Trophoblast cell (in vitro differentiated cells and primary cell): ENCODE results near the gene HORMAD1.

Source experiments
- DNase-seq, 2 donors: peaks; one replicate each; pipeline ENCODE4 v3.0.0-alpha.2; 2016
- H2AFZ ChIP-seq: 2 replicates; pipeline ENCODE4 v1.6.1; 2013; ENCODE audit warnings: low read length, moderate library complexity, mild to moderate bottlenecking; ENCODE audit not compliant: insufficient read depth, poor library complexity
- H2AK5ac ChIP-seq: 2 replicates; pipeline ENCODE4 v1.6.1; 2013; ENCODE audit warnings: mild to moderate bottlenecking, low read length
- H2BK120ac ChIP-seq: 2 replicates; pipeline ENCODE4 v1.6.1; 2013; ENCODE audit warnings: low read length, mild to moderate bottlenecking, moderate library complexity; ENCODE audit not compliant: insufficient read depth, poor library complexity
- H2BK12ac ChIP-seq: 2 replicates; pipeline ENCODE4 v1.6.1; 2013; ENCODE audit warnings: mild to moderate bottlenecking, low read length, moderate library complexity
- H2BK5ac ChIP-seq: 2 replicates; pipeline ENCODE4 v1.6.1; 2013; ENCODE audit warnings: low read length, low read depth, moderate library complexity, mild to moderate bottlenecking; ENCODE audit not compliant: poor library complexity
- H3K14ac ChIP-seq: 2 replicates; pipeline ENCODE4 v1.6.1; 2013; ENCODE audit warnings: mild to moderate bottlenecking, low read length
- H3K18ac ChIP-seq: 2 replicates; pipeline ENCODE4 v1.6.1; 2013; ENCODE audit warnings: mild to moderate bottlenecking, low read length
- H3K23ac ChIP-seq: 2 replicates; pipeline ENCODE4 v1.6.1; 2013; ENCODE audit warnings: low read length
- H3K27ac ChIP-seq: 2 replicates; pipeline ENCODE4 v1.5.1; 2013; ENCODE audit warnings: low read depth, mild to moderate bottlenecking, inconsistent platforms, low read length, moderate library complexity
- H3K27me3 ChIP-seq: 2 replicates; pipeline ENCODE4 v1.6.1; 2013; ENCODE audit warnings: inconsistent platforms, mild to moderate bottlenecking, low read length, moderate library complexity; ENCODE audit not compliant: insufficient read depth
- H3K36me3 ChIP-seq, 2 experiments: 1 replicate in 1 of 2; 2 replicates in 1 of 2; pipeline ENCODE4 v1.6.1; 2013; ENCODE audit warnings: low read length in 2 of 2, mild to moderate bottlenecking in 2 of 2, moderate library complexity in 1 of 2; ENCODE audit not compliant: insufficient read depth in 2 of 2, control insufficient read depth in 1 of 2
- H3K4ac ChIP-seq: 2 replicates; pipeline ENCODE4 v1.6.1; 2013; ENCODE audit warnings: low read depth, mild to moderate bottlenecking, low read length, moderate library complexity
- H3K4me1 ChIP-seq, 2 experiments: 1 replicate in 1 of 2; 2 replicates in 1 of 2; pipeline ENCODE4 v1.6.1; 2013; ENCODE audit warnings: low read length in 2 of 2, mild to moderate bottlenecking in 2 of 2, moderate library complexity in 1 of 2; ENCODE audit not compliant: insufficient read depth in 2 of 2, control insufficient read depth in 1 of 2
- H3K4me2 ChIP-seq: 2 replicates; pipeline ENCODE4 v1.6.1; 2013; ENCODE audit warnings: inconsistent platforms, mild to moderate bottlenecking, low read length, moderate library complexity
- H3K4me3 ChIP-seq: 2 replicates; pipeline ENCODE4 v1.5.1; 2013; ENCODE audit warnings: mild to moderate bottlenecking, low read depth, low read length, inconsistent platforms
- H3K79me1 ChIP-seq: one replicate; pipeline ENCODE4 v1.6.1; 2013; ENCODE audit warnings: low read length
- H3K79me2 ChIP-seq: 2 replicates; pipeline ENCODE4 v1.6.1; 2013; ENCODE audit warnings: low read length, mild to moderate bottlenecking; ENCODE audit not compliant: control insufficient read depth, insufficient read depth, poor library complexity
- H3K9ac ChIP-seq: 2 replicates; pipeline ENCODE4 v1.6.1; 2013; ENCODE audit warnings: mild to moderate bottlenecking, low read length
- H3K9me3 ChIP-seq: 2 replicates; pipeline ENCODE4 v1.6.1; 2013; ENCODE audit warnings: low read depth, mild to moderate bottlenecking, control low read depth, inconsistent platforms, low read length; ENCODE audit not compliant: insufficient read depth
- H4K12ac ChIP-seq: 2 replicates; pipeline ENCODE4 v1.6.1; 2013; ENCODE audit warnings: low read depth, mild to moderate bottlenecking, low read length, moderate library complexity
- H4K8ac ChIP-seq: 2 replicates; pipeline ENCODE4 v1.6.1; 2013; ENCODE audit warnings: low read depth, mild to moderate bottlenecking, low read length, moderate library complexity
- H4K91ac ChIP-seq: one replicate; pipeline ENCODE4 v1.6.1; 2013; ENCODE audit warnings: low read depth, mild to moderate bottlenecking, low read length, moderate library complexity
- WGBS: extraction: QIAGEN DNeasy Blood & Tissue Kit; methylation state at CpG from one replicate; pipeline ENCODE4 v1.1.7; 2013; ENCODE audit warnings: missing lambda C conversion rate; ENCODE audit not compliant: insufficient read length, insufficient coverage; ENCODE audit errors: extremely low coverage; 5-methylcytosine and 5-hydroxymethylcytosine counted together

HORMAD1 gene

GRCh38 chr1:150748878-150749719 lies 28.4 kb upstream of the HORMAD1 start:
- Histone ChIP-seq H2AFZ (no peak overlapping the region), H2BK120ac (no peak overlapping the region), H4K12ac (no peak overlapping the region), H3K79me1 (no peaks in the 10 kb centered on the region), H4K91ac (no peak overlapping the region), H2AK5ac (no peak overlapping the region), H3K9ac (no peak overlapping the region), H3K9me3 (no peaks in the 10 kb centered on the region), H3K27ac (no peak overlapping the region), H3K23ac (no peak overlapping the region), H3K27me3 (no peaks in the 10 kb centered on the region), H3K79me2 (no peaks in the 10 kb centered on the region), H3K4ac (no peak overlapping the region), H3K4me3 (no peak overlapping the region), H2BK12ac (no peak overlapping the region), H3K18ac (no peak overlapping the region), H3K4me1 (no peaks in the 10 kb centered on the region), H3K4me2 (no peak overlapping the region), H4K8ac (no peak overlapping the region), H2BK5ac (no peak overlapping the region), H3K14ac (no peak overlapping the region), H3K36me3 (no peaks in the 10 kb centered on the region)
- no peak for DNase-seq
- WGBS, result no CpG with 5 or more reads among the region's 12 CpGs

GRCh38 chr1:150730130-150730721 lies 9.5 kb upstream of the HORMAD1 start:
- H3K27ac ChIP-seq, result no peak overlapping the region
- H2AK5ac ChIP-seq, result no peak overlapping the region
- no peak overlapping the region for H3K14ac ChIP-seq
- no peak overlapping the region for H3K4me2 ChIP-seq
- H3K9ac ChIP-seq, result no peak overlapping the region
- WGBS, result no CpG with 5 or more reads among the region's 3 CpGs
- no peaks in the 10 kb centered on the region for H3K79me2 ChIP-seq
- H4K12ac ChIP-seq, result no peak overlapping the region
- H3K9me3 ChIP-seq, result no peaks in the 10 kb centered on the region
- H2BK12ac ChIP-seq, result no peak overlapping the region
- H3K18ac ChIP-seq, result no peak overlapping the region
- no peak overlapping the region for H2BK5ac ChIP-seq
- H3K23ac ChIP-seq, result no peak overlapping the region
- H3K4ac ChIP-seq, result no peak overlapping the region
- H3K27me3 ChIP-seq, result no peaks in the 10 kb centered on the region
- H4K91ac ChIP-seq, result no peak overlapping the region
- no peak overlapping the region for H2AFZ ChIP-seq
- H4K8ac ChIP-seq, result no peak overlapping the region
- H3K4me3 ChIP-seq, result no peak overlapping the region
- H3K36me3 ChIP-seq, result no peaks in the 10 kb centered on the region
- H3K79me1 ChIP-seq, result no peaks in the 10 kb centered on the region
- no peak overlapping the region for H2BK120ac ChIP-seq
- no peak for DNase-seq
- H3K4me1 ChIP-seq, result no peaks in the 10 kb centered on the region

- H2BK12ac ChIP-seq, result no peak overlapping the region
- no peak overlapping the region for H2AFZ ChIP-seq
- no peaks in the 10 kb centered on the region for H3K9me3 ChIP-seq
- no peak overlapping the region for H4K12ac ChIP-seq
- H2BK120ac ChIP-seq, result no peak overlapping the region
- no peak overlapping the region for H3K23ac ChIP-seq
- H3K4me2 ChIP-seq, result no peak overlapping the region
- no peak overlapping the region for H3K9ac ChIP-seq
- no peaks in the 10 kb centered on the region for H3K36me3 ChIP-seq
- H2BK5ac ChIP-seq, result no peak overlapping the region
- H4K8ac ChIP-seq, result no peak overlapping the region
- H3K27ac ChIP-seq, result no peak overlapping the region
- H3K27me3 ChIP-seq, result no peaks in the 10 kb centered on the region
- no peaks in the 10 kb centered on the region for H3K79me2 ChIP-seq
- H3K4me3 ChIP-seq, result no peak overlapping the region
- no peak overlapping the region for H3K4ac ChIP-seq
- H2AK5ac ChIP-seq, result no peak overlapping the region
- no peaks in the 10 kb centered on the region for H3K79me1 ChIP-seq
- H4K91ac ChIP-seq, result no peak overlapping the region
- H3K4me1 ChIP-seq, result no peaks in the 10 kb centered on the region
- DNase-seq, result no peak
- H3K18ac ChIP-seq, result no peak overlapping the region
- no peak overlapping the region for H3K14ac ChIP-seq
- no CpG with 5 or more reads among the region's 2 CpGs for WGBS
These were observed 3.6 kb upstream of the HORMAD1 start for GRCh38 chr1:150724336-150724735.

- H3K23ac ChIP-seq, result no peak overlapping the region
- H3K4me2 ChIP-seq, result no peak overlapping the region
- no peaks in the 10 kb centered on the region for H3K79me1 ChIP-seq
- peak in 1 of 2 donors; percentile 26 for DNase-seq
- H3K14ac ChIP-seq, result no peak overlapping the region
- H4K91ac ChIP-seq, result no peak overlapping the region
- H3K27ac ChIP-seq, result no peak overlapping the region
- no peak overlapping the region for H3K4ac ChIP-seq
- no peak overlapping the region for H3K4me3 ChIP-seq
- H3K27me3 ChIP-seq, result no peaks in the 10 kb centered on the region
- no CpG with 5 or more reads among the region's 21 CpGs for WGBS
- H2AK5ac ChIP-seq, result no peak overlapping the region
- no peak overlapping the region for H2BK5ac ChIP-seq
- H4K12ac ChIP-seq, result no peak overlapping the region
- no peak overlapping the region for H3K18ac ChIP-seq
- H2AFZ ChIP-seq, result no peak overlapping the region
- H3K4me1 ChIP-seq, result no peaks in the 10 kb centered on the region
- no peak overlapping the region for H2BK120ac ChIP-seq
- no peaks in the 10 kb centered on the region for H3K36me3 ChIP-seq
- no peaks in the 10 kb centered on the region for H3K9me3 ChIP-seq
- no peak overlapping the region for H2BK12ac ChIP-seq
- H3K9ac ChIP-seq, result no peak overlapping the region
- H4K8ac ChIP-seq, result no peak overlapping the region
- no peaks in the 10 kb centered on the region for H3K79me2 ChIP-seq
These were observed 597 bp downstream of the HORMAD1 start for GRCh38 chr1:150720098-150720497.
